ENCODE measurements around the gene PITHD1. TPM values are rescaled to one million over a fixed set of nuclear protein-coding genes. Genes with fewer than 3 reads are reported as not detected.
A peak's percentile ranks its signal among the peaks of the same experiment; 100 is the strongest.
"Not testable (repeated sequence)": the region's sequence is repeated elsewhere in the genome, so short reads cannot be mapped to it uniquely, and the experiment has no call there.

The PITHD1 gene
- total RNA-seq, 1 donor from 2014 or later = 37.6 TPM

GRCh38 chr1:23779826-23780371, 1.7 kb downstream of the PITHD1 start:
- no peak for TF ChIP-seq CTCF (IDR thresholded peaks at IDR 0.05; ENCODE audit: insufficient read depth, low read length, poor library complexity, severe bottlenecking)
- DNase-seq (ENCODE audit: low read depth) = no peak
- H3K4me3 ChIP-seq (ENCODE audit: low read depth, low read length) = no peak overlapping the region
- no peaks in the 10 kb centered on the region for H3K27me3 ChIP-seq (ENCODE audit: control insufficient read depth, insufficient read depth, low read length)
- no peaks in the 10 kb centered on the region for H3K36me3 ChIP-seq (ENCODE audit: control insufficient read depth, insufficient read depth, low read length)

GRCh38 chr1:23783141-23783540, 4.9 kb downstream of the PITHD1 start:
- not testable (repeated sequence) for H3K4me3 ChIP-seq (ENCODE audit: low read depth, low read length); DNase-seq (ENCODE audit: low read depth); H3K27me3 ChIP-seq (ENCODE audit: control insufficient read depth, insufficient read depth, low read length); H3K36me3 ChIP-seq (ENCODE audit: control insufficient read depth, insufficient read depth, low read length)

GRCh38 chr1:23784846-23785245, 6.6 kb downstream of the PITHD1 start:
- TF ChIP-seq CTCF (IDR thresholded peaks at IDR 0.05; ENCODE audit: insufficient read depth, low read length, poor library complexity, severe bottlenecking) = no peak
- no peak for DNase-seq (ENCODE audit: low read depth)
- H3K4me3 ChIP-seq (ENCODE audit: low read depth, low read length) = no peak overlapping the region
- H3K36me3 ChIP-seq (ENCODE audit: control insufficient read depth, insufficient read depth, low read length) = peaks cover 6% of the 10 kb centered on the region
- no peaks in the 10 kb centered on the region for H3K27me3 ChIP-seq (ENCODE audit: control insufficient read depth, insufficient read depth, low read length)

- H3K36me3 ChIP-seq (ENCODE audit: control insufficient read depth, insufficient read depth, low read length) = peaks cover 6% of the 10 kb centered on the region
- no peak for TF ChIP-seq CTCF (IDR thresholded peaks at IDR 0.05; ENCODE audit: insufficient read depth, low read length, poor library complexity, severe bottlenecking)
- no peak overlapping the region for H3K4me3 ChIP-seq (ENCODE audit: low read depth, low read length)
- no peaks in the 10 kb centered on the region for H3K27me3 ChIP-seq (ENCODE audit: control insufficient read depth, insufficient read depth, low read length)
- no peak for DNase-seq (ENCODE audit: low read depth)
These were observed 9.5 kb downstream of the PITHD1 start for GRCh38 chr1:23787701-23788100.

- no peak overlapping the region for H3K4me3 ChIP-seq (ENCODE audit: low read depth, low read length)
- H3K27me3 ChIP-seq (ENCODE audit: control insufficient read depth, insufficient read depth, low read length) = no peaks in the 10 kb centered on the region
- DNase-seq (ENCODE audit: low read depth) = no peak
- TF ChIP-seq CTCF (IDR thresholded peaks at IDR 0.05; ENCODE audit: insufficient read depth, low read length, poor library complexity, severe bottlenecking) = no peak
- peaks cover 6% of the 10 kb centered on the region for H3K36me3 ChIP-seq (ENCODE audit: control insufficient read depth, insufficient read depth, low read length)
These were observed 10.5 kb downstream of the PITHD1 start for GRCh38 chr1:23788695-23789094.

- peaks cover 6% of the 10 kb centered on the region for H3K36me3 ChIP-seq (ENCODE audit: control insufficient read depth, insufficient read depth, low read length)
- no peaks in the 10 kb centered on the region for H3K27me3 ChIP-seq (ENCODE audit: control insufficient read depth, insufficient read depth, low read length)
- TF ChIP-seq CTCF (IDR thresholded peaks at IDR 0.05; ENCODE audit: insufficient read depth, low read length, poor library complexity, severe bottlenecking) = no peak
- H3K4me3 ChIP-seq (ENCODE audit: low read depth, low read length) = peak within 1 kb of the TSS; percentile 90
- DNase-seq (ENCODE audit: low read depth) = no peak
These were observed 12.7 kb downstream of the PITHD1 start, which contains the start of gene LYPLA2 for GRCh38 chr1:23790696-23791515. Gene LYPLA2 (plus strand): TSS chr1:23791145. CDS start chr1:23792683, 1,538 bp downstream.
